ENCODE results near the gene APP. TPM values are rescaled to one million over a fixed set of nuclear protein-coding genes. Genes with fewer than 3 reads are reported as not detected.
"Not testable (repeated sequence)": the region's sequence is repeated elsewhere in the genome, so short reads cannot be mapped to it uniquely, and the experiment has no call there.

The APP gene
- total RNA-seq, 3 donors from 2014 or later: 270 to 546 (median 383) TPM

DNA sequence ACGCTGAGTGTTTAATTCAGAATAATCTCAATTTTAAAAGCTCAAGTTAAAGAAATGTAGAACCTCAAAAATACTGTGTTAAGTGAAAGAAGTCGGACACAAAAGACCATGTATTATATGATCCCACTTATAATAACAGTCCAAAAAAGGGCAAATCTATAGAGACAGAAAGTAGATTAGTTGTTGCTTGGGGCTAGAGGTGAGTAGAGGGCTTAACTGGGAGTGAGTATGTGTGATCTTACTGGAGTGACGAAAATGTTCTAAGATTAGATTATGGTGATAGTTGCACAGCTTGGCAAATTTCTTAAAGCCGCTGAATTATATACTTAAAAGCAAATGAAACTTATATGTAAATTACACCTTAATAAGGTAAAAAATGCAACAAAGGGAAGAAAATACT is 150.5 kb downstream of the APP start:
- H3K4me3 ChIP-seq: no peak overlapping the region
- intact Hi-C loops (cut with DNase I; ENCODE audit: low total_unique reads): no loop called here
- H3K4me1 ChIP-seq: no peaks in the 10 kb centered on the region

DNA sequence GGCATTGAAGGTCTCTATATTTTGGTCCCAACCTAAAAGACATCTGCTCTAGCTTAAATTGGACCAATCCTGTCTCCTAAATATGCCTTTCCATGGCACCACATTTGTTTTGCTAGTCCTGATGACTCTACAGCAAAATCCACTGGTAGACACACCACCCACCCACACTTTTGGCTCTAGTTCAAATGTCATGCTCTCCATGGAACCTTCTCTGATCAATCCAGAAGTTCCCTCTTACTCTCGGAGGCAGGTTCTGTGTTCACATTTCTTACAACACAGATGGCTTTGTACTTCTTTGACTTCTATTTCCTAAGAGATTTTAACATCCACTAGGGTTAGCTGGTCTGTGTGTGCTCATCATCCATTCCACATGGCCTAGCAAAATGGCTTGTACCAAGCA is 151.3 kb downstream of the APP start:
- H3K27me3 ChIP-seq: no peaks in the 10 kb centered on the region
- intact Hi-C loops (cut with DNase I; ENCODE audit: low total_unique reads): no loop called here
- H3K27ac ChIP-seq: no peak overlapping the region
- TF ChIP-seq, protein P1, sequence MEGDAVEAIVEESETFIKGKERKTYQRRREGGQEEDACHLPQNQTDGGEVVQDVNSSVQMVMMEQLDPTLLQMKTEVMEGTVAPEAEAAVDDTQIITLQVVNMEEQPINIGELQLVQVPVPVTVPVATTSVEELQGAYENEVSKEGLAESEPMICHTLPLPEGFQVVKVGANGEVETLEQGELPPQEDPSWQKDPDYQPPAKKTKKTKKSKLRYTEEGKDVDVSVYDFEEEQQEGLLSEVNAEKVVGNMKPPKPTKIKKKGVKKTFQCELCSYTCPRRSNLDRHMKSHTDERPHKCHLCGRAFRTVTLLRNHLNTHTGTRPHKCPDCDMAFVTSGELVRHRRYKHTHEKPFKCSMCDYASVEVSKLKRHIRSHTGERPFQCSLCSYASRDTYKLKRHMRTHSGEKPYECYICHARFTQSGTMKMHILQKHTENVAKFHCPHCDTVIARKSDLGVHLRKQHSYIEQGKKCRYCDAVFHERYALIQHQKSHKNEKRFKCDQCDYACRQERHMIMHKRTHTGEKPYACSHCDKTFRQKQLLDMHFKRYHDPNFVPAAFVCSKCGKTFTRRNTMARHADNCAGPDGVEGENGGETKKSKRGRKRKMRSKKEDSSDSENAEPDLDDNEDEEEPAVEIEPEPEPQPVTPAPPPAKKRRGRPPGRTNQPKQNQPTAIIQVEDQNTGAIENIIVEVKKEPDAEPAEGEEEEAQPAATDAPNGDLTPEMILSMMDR (IDR thresholded peaks at IDR 0.05): no peak
- TF ChIP-seq POLR2A (IDR thresholded peaks at IDR 0.05) (no peak), POLR2AphosphoS5 (IDR thresholded peaks at IDR 0.05) (no peak)
- H3K4me3 ChIP-seq: no peak overlapping the region
- H3K9me3 ChIP-seq: no peaks in the 10 kb centered on the region
- H3K4me1 ChIP-seq: no peaks in the 10 kb centered on the region
- no peak for DNase-seq (ENCODE audit: low spot score in 2 of 2)
- no peaks in the 10 kb centered on the region for H3K36me3 ChIP-seq

More for the DNA sequence above, 150.5 kb downstream of the APP start:
- H3K36me3 ChIP-seq: no peaks in the 10 kb centered on the region
- TF ChIP-seq, protein P1 (IDR thresholded peaks at IDR 0.05): no peak
- TF ChIP-seq POLR2AphosphoS5 (IDR thresholded peaks at IDR 0.05): no peak
- no peaks in the 10 kb centered on the region for H3K27me3 ChIP-seq
- DNase-seq (ENCODE audit: low spot score in 2 of 2): no peak
- H3K27ac ChIP-seq: no peak overlapping the region
- no peaks in the 10 kb centered on the region for H3K9me3 ChIP-seq

DNA sequence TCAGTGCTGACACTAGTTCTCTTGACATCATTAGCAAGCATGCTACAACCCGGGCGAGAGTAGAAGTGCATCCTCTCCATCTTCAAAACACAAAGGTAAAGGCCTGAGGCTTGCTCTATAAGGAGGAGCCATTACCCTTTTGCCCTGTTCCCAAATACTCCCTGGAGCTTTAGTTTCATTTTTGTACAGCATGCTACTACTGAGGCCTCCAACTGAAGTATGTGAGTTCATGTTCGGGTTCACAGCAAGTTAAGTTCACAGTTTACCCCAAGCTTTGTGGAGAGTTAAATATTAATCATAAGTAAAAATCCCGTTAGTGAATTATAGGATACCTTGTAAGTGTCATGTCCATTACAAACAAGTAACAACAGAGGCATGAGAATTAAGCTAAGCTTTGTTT is 156.6 kb downstream of the APP start:
- no peaks in the 10 kb centered on the region for H3K9me3 ChIP-seq
- H3K27ac ChIP-seq: no peak overlapping the region
- no peak overlapping the region for H3K4me3 ChIP-seq
- intact Hi-C loops (cut with DNase I; ENCODE audit: low total_unique reads): no loop called here
- TF ChIP-seq, protein P1 (IDR thresholded peaks at IDR 0.05): no peak
- TF ChIP-seq POLR2AphosphoS5 (IDR thresholded peaks at IDR 0.05) (no peak), POLR2A (IDR thresholded peaks at IDR 0.05) (no peak)
- no peaks in the 10 kb centered on the region for H3K27me3 ChIP-seq
- no peak for DNase-seq (ENCODE audit: low spot score in 2 of 2)
- no peaks in the 10 kb centered on the region for H3K36me3 ChIP-seq
- no peaks in the 10 kb centered on the region for H3K4me1 ChIP-seq

DNA sequence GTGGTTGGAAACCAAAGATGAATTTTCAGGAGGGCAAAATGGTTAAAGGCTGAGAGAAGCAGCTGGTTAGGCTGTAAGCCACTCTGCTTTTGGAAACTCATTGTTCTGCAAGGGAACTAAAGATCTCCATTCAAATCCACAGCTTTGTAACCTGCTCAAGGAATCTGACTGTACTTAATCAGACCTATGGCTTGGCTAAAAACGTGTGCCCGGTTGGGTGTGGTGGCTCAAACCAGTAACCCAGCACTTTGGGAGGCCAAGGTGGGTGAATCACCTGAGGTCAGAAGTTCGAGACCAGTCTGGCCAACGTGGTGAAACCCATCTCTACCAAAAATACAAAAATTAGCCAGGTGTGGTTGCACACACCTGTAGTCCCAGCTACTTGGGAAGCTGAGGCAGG is 158.1 kb downstream of the APP start:
- intact Hi-C loops (cut with DNase I; ENCODE audit: low total_unique reads): not testable (repeated sequence)

DNA sequence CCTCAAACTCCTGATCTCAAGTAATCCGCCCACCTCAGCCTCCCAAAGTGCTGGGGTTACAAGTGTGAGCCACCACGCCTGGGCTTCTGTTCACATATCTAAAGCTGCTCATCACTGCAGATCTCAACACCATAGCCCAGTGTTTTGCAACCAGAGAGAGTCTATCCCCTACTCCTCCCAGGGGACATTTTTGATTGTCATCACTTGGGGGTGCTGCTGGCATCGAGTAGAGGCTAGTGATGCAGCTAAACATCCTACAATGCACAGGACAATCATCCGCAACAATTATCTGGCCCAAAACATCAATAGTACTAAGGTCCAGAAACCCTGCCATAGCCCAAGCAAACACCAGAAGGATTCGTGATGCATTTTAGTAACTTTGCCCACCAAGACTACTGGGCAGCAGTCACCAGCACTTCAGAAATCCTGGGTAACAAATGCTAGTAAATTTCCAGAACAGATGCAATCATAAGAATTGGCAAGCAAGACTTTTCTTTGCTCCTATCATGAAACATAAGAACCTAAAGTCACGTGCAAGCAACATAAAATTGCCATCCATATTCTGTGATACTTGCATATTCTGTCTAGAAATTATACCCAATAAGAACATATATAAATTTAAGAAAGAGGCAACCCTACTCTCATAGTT is 159.2 kb downstream of the APP start:
- H3K27ac ChIP-seq: no peak overlapping the region
- H3K36me3 ChIP-seq: no peaks in the 10 kb centered on the region
- TF ChIP-seq POLR2AphosphoS5 (IDR thresholded peaks at IDR 0.05) (no peak), POLR2A (IDR thresholded peaks at IDR 0.05) (no peak)
- TF ChIP-seq, protein P1 (IDR thresholded peaks at IDR 0.05): no peak
- H3K4me1 ChIP-seq: no peaks in the 10 kb centered on the region
- H3K4me3 ChIP-seq: no peak overlapping the region
- no peak for DNase-seq (ENCODE audit: low spot score in 2 of 2)
- no peaks in the 10 kb centered on the region for H3K27me3 ChIP-seq
- H3K9me3 ChIP-seq: no peaks in the 10 kb centered on the region
- intact Hi-C loops (cut with DNase I; ENCODE audit: low total_unique reads): no loop called here

More for the DNA sequence above, 158.1 kb downstream of the APP start:
- H3K4me1 ChIP-seq; H3K27me3 ChIP-seq; H3K9me3 ChIP-seq; H3K36me3 ChIP-seq; H3K27ac ChIP-seq; DNase-seq (ENCODE audit: low spot score in 2 of 2); H3K4me3 ChIP-seq: not testable (repeated sequence)

Data from breast epithelium (tissue), 4 donors.